HEK293 (cell line): ENCODE results near the gene NNMT.

Experiments
- CTCF ChIA-PET: fragments of 350-600 bp; formaldehyde crosslinking; extraction: SDS; loops from one replicate; lab custom pipeline; 2021; ENCODE audit warnings: antibody characterized with exemption; lab: Yijun Ruan, JAX
- POLR2A ChIA-PET: fragments of 300-600 bp; formaldehyde crosslinking; extraction: SDS; loops from one replicate; lab custom pipeline; 2020; ENCODE audit warnings: antibody characterized with exemption, inconsistent platforms; lab: Yijun Ruan, JAX
- H3K27ac ChIP-seq: fragments of 200-500 bp; sonication (Bioruptor generic); 2 replicates; pipeline ENCODE4 v1.5.1; 2014; ENCODE audit warnings: low read depth, low read length, control low read depth, inconsistent platforms; ENCODE audit errors: extremely low read depth
- H3K36me3 ChIP-seq, 2 experiments: fragments of 200-500 bp in 1 of 2; sonication (Bioruptor generic) in 1 of 2; 1 replicate in 1 of 2; 2 replicates in 1 of 2; pipeline ENCODE4 v1.5.1; 2014 to 2017; ENCODE audit warnings: inconsistent platforms in 2 of 2, low read length in 2 of 2; ENCODE audit not compliant: control insufficient read depth in 2 of 2, insufficient read depth in 1 of 2
- H3K4me1 ChIP-seq: fragments of 200-500 bp; sonication (Bioruptor generic); 2 replicates; pipeline ENCODE4 v1.5.1; 2014; ENCODE audit warnings: mild to moderate bottlenecking, low read length, inconsistent platforms; ENCODE audit not compliant: control insufficient read depth, insufficient read depth
- H3K4me3 ChIP-seq: 2 replicates; pipeline ENCODE4 v1.5.1; 2011; ENCODE audit warnings: low read depth, mild to moderate bottlenecking, control low read depth, low read length, moderate library complexity
- H3K9me3 ChIP-seq: fragments of 200-500 bp; sonication (Bioruptor generic); 2 replicates; pipeline ENCODE4 v1.5.1; 2014; ENCODE audit warnings: low read depth, low read length, inconsistent platforms; ENCODE audit not compliant: control insufficient read depth, insufficient read depth
- GLI4 ChIP-seq: fragments of 450-650 bp; formaldehyde crosslinking; IDR thresholded peaks from 2 replicates; pipeline ENCODE4 v1.5.1; 2016; ENCODE audit warnings: missing biosample characterization, missing genetic modification characterization
- HOXD13 ChIP-seq: sonication (generic); formaldehyde crosslinking; IDR thresholded peaks from 2 replicates; pipeline ENCODE4 v1.8.0; 2022; ENCODE audit warnings: missing genetic modification reagents, borderline replicate concordance
- IKZF3 ChIP-seq: fragments of 450-650 bp; IDR thresholded peaks from 2 replicates; pipeline ENCODE4 v1.5.0; 2018; ENCODE audit warnings: missing biosample characterization, mild to moderate bottlenecking, missing genetic modification characterization, moderate library complexity
- KLF8 ChIP-seq: fragments of 450-650 bp; formaldehyde crosslinking; IDR thresholded peaks from 2 replicates; pipeline ENCODE4 v1.5.1; 2016; ENCODE audit warnings: missing biosample characterization, missing genetic modification characterization
- PRDM10 ChIP-seq: fragments of 450-650 bp; formaldehyde crosslinking; IDR thresholded peaks from 2 replicates; pipeline ENCODE4 v1.5.1; 2016; ENCODE audit warnings: missing biosample characterization, missing genetic modification characterization
- SP7 ChIP-seq: fragments of 450-650 bp; formaldehyde crosslinking; IDR thresholded peaks from 2 replicates; pipeline ENCODE4 v1.5.1; 2016; ENCODE audit warnings: missing biosample characterization, missing genetic modification characterization
- ZFP37 ChIP-seq: fragments of 450-650 bp; formaldehyde crosslinking; IDR thresholded peaks from 2 replicates; pipeline ENCODE4 v1.5.1; 2016; ENCODE audit warnings: missing biosample characterization, missing genetic modification characterization
- ZNF133 ChIP-seq: fragments of 450-650 bp; formaldehyde crosslinking; IDR thresholded peaks from 2 replicates; pipeline ENCODE4 v1.5.1; 2016; ENCODE audit warnings: missing biosample characterization, missing genetic modification characterization
- ZNF138 ChIP-seq: fragments of 450-650 bp; formaldehyde crosslinking; IDR thresholded peaks from 2 replicates; pipeline ENCODE4 v1.5.1; 2016; ENCODE audit warnings: missing biosample characterization, missing genetic modification characterization, borderline replicate concordance
- ZNF23 ChIP-seq: fragments of 450-650 bp; formaldehyde crosslinking; IDR thresholded peaks from 2 replicates; pipeline ENCODE4 v1.5.1; 2016; ENCODE audit warnings: missing biosample characterization, missing genetic modification characterization, borderline replicate concordance
- ZNF341 ChIP-seq: fragments of 450-650 bp; formaldehyde crosslinking; IDR thresholded peaks from 2 replicates; pipeline ENCODE4; 2016; ENCODE audit warnings: low read depth, missing biosample characterization, missing genetic modification characterization
- ZNF449 ChIP-seq: fragments of 450-650 bp; formaldehyde crosslinking; IDR thresholded peaks from 2 replicates; pipeline ENCODE4 v1.5.1; 2017; ENCODE audit warnings: missing biosample characterization, mild to moderate bottlenecking, missing genetic modification characterization, moderate library complexity
- ZNF48 ChIP-seq: fragments of 450-650 bp; formaldehyde crosslinking; IDR thresholded peaks from 2 replicates; pipeline ENCODE4 v1.5.1; 2016; ENCODE audit warnings: missing biosample characterization, missing genetic modification characterization
- ZNF585B ChIP-seq: fragments of 450-650 bp; formaldehyde crosslinking; IDR thresholded peaks from 2 replicates; pipeline ENCODE4 v1.5.1; 2016; ENCODE audit warnings: missing biosample characterization, missing genetic modification characterization
- ZNF623 ChIP-seq: fragments of 450-650 bp; formaldehyde crosslinking; IDR thresholded peaks from 2 replicates; pipeline ENCODE4 v1.5.1; 2016; ENCODE audit warnings: missing biosample characterization, missing genetic modification characterization
- ZNF629 ChIP-seq: fragments of 450-650 bp; formaldehyde crosslinking; IDR thresholded peaks from 2 replicates; pipeline ENCODE4 v1.5.1; 2017; ENCODE audit warnings: missing biosample characterization, missing genetic modification characterization
- ZNF843 ChIP-seq: fragments of 450-650 bp; formaldehyde crosslinking; IDR thresholded peaks from 2 replicates; pipeline ENCODE4 v1.5.1; 2016; ENCODE audit warnings: missing biosample characterization, missing genetic modification characterization
- TF ChIP-seq, protein P1 (sequence below): fragments of 450-650 bp; formaldehyde crosslinking; IDR thresholded peaks from 2 replicates; pipeline ENCODE4 v1.5.1; 2016; ENCODE audit warnings: missing biosample characterization, missing genetic modification characterization
- TF ChIP-seq, protein P2 (sequence below): fragments of 450-650 bp; formaldehyde crosslinking; IDR thresholded peaks from 2 replicates; pipeline ENCODE4 v1.5.1; 2016; ENCODE audit warnings: missing biosample characterization, missing genetic modification characterization
- TF ChIP-seq, protein P3 (sequence below): fragments of 450-650 bp; formaldehyde crosslinking; conservative IDR thresholded peaks from 2 replicates; pipeline ENCODE4 v1.5.1; 2016; ENCODE audit warnings: low read depth, missing biosample characterization, missing genetic modification characterization
- TF ChIP-seq, protein P4 (sequence below): fragments of 450-650 bp; formaldehyde crosslinking; IDR thresholded peaks from 2 replicates; pipeline ENCODE4 v1.5.1; 2017; ENCODE audit warnings: missing biosample characterization, missing genetic modification characterization

NNMT gene

DNA sequence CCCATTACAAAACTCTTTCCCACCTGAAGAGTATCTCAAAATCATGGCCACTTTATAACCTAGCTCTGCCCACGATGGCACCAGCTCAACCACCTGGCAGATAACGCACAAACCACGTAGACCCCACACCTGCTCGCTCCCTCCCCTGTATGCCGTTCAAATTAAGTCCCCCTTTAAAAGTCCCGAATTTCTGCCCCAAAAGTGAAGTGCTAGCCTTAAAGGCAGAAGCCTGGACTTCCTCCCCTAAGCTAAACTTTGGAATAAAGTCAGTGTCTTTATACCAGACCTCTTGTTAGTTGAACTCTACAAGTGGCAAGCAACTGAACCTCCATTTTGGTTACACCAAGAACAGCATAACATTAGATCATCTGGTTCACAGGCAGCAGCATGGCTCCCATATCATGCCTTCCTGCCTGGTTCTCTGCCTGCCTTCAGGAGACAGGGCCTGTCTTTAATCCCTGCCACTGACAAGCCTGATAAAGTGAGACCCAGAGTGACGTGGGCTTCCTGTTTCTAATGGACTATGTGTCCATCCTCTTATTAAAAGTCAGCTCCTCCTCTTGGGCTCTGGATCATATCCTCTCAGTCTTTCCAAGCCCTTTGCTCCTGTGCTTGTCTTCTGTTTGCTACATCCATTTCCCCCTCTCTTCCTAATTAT, 32.6 kb upstream of the NNMT start:
- Histone ChIP-seq H3K9me3 (no peaks in the 10 kb centered on the region), H3K27ac (no peak overlapping the region), H3K4me3 (no peak overlapping the region), H3K4me1 (no peaks in the 10 kb centered on the region), H3K36me3 (no peaks in the 10 kb centered on the region)
- ChIA-PET POLR2A (interaction anchor here (0.5 kb wide), 1 partner anchor 678 kb away, joined by 3 read pairs; no protein-coding TSS in a partner anchor), CTCF (interaction anchor here (0.6 to 11.7 kb wide), 22 partner anchors 20 to 960 kb away, joined by 3 to 392 read pairs (median 4); partner anchors contain the start of gene HTR3A)
- TF ChIP-seq ZNF133 (tag by site-specific recombination) (no peak), ZNF843 (tag by site-specific recombination) (no peak), ZNF341 (tag by site-specific recombination) (no peak), ZNF138 (tag by site-specific recombination) (no peak), GLI4 (tag by site-specific recombination) (no peak), ZNF629 (tag by site-specific recombination) (no peak), ZNF585B (tag by site-specific recombination) (no peak), ZNF623 (tag by site-specific recombination) (no peak), HOXD13 (no peak), IKZF3 (tag by site-specific recombination) (no peak), ZNF48 (no peak), ZNF23 (tag by site-specific recombination) (no peak)
- TF ChIP-seq, protein P1, sequence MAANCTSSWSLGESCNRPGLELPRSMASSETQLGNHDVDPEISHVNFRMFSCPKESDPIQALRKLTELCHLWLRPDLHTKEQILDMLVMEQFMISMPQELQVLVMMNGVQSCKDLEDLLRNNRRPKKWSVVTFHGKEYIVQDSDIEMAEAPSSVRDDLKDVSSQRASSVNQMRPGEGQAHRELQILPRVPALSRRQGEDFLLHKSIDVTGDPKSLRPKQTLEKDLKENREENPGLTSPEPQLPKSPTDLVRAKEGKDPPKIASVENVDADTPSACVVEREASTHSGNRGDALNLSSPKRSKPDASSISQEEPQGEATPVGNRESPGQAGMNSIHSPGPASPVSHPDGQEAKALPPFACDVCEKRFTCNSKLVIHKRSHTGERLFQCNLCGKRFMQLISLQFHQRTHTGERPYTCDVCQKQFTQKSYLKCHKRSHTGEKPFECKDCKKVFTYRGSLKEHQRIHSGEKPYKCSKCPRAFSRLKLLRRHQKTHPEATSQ, result no peak

DNA sequence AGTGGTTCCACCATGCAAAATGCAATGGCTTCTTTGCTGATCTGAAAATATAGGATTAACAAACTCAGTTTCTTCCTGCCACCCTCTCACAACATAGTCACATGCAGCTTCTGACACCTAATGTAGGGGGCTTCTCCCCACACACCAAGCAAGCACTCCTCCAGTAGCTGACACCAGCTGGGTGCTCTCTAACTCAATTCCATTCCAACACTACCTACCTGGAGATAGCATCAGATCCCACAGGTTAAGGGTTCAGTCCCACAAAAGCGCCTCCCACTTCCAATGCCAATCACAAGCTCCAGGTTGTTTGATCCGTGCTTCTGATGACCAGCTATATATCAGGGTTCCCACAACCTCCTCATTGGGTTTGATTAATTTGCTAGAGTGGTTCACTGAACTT, 31.8 kb upstream of the NNMT start:
- CTCF ChIA-PET, result interaction anchor here (0.6 to 11.7 kb wide), 11 partner anchors 16 to 961 kb away, joined by 3 to 392 read pairs (median 7); no protein-coding TSS in a partner anchor
- H3K9me3 ChIP-seq, result no peaks in the 10 kb centered on the region
- H3K27ac ChIP-seq, result no peak overlapping the region
- no peaks in the 10 kb centered on the region for H3K4me1 ChIP-seq
- no peaks in the 10 kb centered on the region for H3K36me3 ChIP-seq
- POLR2A ChIA-PET, result no interaction called here
- no peak overlapping the region for H3K4me3 ChIP-seq
- TF ChIP-seq KLF8 (tag by site-specific recombination) (no peak), ZFP37 (tag by site-specific recombination) (no peak), ZNF138 (tag by site-specific recombination) (no peak), ZNF449 (tag by site-specific recombination) (no peak), SP7 (tag by site-specific recombination) (no peak), PRDM10 (tag by site-specific recombination) (no peak)
- TF ChIP-seq, protein P2, sequence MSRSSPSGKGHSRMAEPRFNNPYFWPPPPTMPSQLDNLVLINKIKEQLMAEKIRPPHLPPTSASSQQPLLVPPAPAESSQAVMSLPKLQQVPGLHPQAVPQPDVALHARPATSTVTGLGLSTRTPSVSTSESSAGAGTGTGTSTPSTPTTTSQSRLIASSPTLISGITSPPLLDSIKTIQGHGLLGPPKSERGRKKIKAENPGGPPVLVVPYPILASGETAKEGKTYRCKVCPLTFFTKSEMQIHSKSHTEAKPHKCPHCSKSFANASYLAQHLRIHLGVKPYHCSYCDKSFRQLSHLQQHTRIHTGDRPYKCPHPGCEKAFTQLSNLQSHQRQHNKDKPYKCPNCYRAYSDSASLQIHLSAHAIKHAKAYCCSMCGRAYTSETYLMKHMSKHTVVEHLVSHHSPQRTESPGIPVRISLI (tag by site-specific recombination), result no peak
- TF ChIP-seq, protein P3, sequence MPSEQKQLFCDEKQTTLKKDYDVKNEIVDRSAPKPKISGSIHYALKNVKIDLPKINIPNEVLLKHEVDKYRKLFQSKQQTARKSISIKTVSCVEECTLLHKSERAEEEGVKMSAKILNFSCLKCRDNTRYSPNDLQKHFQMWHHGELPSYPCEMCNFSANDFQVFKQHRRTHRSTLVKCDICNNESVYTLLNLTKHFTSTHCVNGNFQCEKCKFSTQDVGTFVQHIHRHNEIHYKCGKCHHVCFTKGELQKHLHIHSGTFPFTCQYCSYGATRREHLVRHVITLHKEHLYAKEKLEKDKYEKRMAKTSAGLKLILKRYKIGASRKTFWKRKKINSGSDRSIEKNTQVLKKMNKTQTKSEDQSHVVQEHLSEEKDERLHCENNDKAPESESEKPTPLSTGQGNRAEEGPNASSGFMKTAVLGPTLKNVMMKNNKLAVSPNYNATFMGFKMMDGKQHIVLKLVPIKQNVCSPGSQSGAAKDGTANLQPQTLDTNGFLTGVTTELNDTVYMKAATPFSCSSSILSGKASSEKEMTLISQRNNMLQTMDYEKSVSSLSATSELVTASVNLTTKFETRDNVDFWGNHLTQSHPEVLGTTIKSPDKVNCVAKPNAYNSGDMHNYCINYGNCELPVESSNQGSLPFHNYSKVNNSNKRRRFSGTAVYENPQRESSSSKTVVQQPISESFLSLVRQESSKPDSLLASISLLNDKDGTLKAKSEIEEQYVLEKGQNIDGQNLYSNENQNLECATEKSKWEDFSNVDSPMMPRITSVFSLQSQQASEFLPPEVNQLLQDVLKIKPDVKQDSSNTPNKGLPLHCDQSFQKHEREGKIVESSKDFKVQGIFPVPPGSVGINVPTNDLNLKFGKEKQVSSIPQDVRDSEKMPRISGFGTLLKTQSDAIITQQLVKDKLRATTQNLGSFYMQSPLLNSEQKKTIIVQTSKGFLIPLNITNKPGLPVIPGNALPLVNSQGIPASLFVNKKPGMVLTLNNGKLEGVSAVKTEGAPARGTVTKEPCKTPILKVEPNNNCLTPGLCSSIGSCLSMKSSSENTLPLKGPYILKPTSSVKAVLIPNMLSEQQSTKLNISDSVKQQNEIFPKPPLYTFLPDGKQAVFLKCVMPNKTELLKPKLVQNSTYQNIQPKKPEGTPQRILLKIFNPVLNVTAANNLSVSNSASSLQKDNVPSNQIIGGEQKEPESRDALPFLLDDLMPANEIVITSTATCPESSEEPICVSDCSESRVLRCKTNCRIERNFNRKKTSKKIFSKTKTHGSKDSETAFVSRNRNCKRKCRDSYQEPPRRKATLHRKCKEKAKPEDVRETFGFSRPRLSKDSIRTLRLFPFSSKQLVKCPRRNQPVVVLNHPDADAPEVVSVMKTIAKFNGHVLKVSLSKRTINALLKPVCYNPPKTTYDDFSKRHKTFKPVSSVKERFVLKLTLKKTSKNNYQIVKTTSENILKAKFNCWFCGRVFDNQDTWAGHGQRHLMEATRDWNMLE (tag by site-specific recombination), result no peak
- TF ChIP-seq, protein P4, sequence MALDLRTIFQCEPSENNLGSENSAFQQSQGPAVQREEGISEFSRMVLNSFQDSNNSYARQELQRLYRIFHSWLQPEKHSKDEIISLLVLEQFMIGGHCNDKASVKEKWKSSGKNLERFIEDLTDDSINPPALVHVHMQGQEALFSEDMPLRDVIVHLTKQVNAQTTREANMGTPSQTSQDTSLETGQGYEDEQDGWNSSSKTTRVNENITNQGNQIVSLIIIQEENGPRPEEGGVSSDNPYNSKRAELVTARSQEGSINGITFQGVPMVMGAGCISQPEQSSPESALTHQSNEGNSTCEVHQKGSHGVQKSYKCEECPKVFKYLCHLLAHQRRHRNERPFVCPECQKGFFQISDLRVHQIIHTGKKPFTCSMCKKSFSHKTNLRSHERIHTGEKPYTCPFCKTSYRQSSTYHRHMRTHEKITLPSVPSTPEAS (tag by site-specific recombination), result no peak
